Stomach (tissue), 4 donors: ENCODE measurements around the gene MBP.

Experiments used
- CTCF ChIP-seq, 7 experiments: fragments of 450-650 bp in 4 of 7; fragments of 200-600 bp in 3 of 7; sonication (generic) in 3 of 7; IDR thresholded peaks; one replicate each; pipeline ENCODE4 v1.5.1; 2016 to 2019; ENCODE audit warnings: antibody characterized with exemption in 7 of 7, control low read depth in 2 of 7, mild to moderate bottlenecking in 1 of 7
- EP300 ChIP-seq: sonication (generic); formaldehyde crosslinking; IDR thresholded peaks from one replicate; pipeline ENCODE4 v1.6.1; 2017; ENCODE audit warnings: antibody characterized with exemption
- POLR2A ChIP-seq, 4 donors: fragments of 450-650 bp; IDR thresholded peaks; one replicate each; pipeline ENCODE4 v1.6.1; 2016; ENCODE audit warnings: antibody characterized with exemption in 4 of 4, control low read depth in 2 of 4, mild to moderate bottlenecking in 1 of 4, moderate library complexity in 1 of 4
- POLR2AphosphoS5 ChIP-seq, 3 donors: sonication (generic); formaldehyde crosslinking; IDR thresholded peaks; one replicate each; pipeline ENCODE4 v1.6.1; 2016; ENCODE audit warnings: antibody characterized with exemption in 3 of 3

- no peak for TF ChIP-seq CTCF (IDR thresholded peaks at IDR 0.05)
- TF ChIP-seq POLR2A (IDR thresholded peaks at IDR 0.05): no peak
- TF ChIP-seq POLR2AphosphoS5 (IDR thresholded peaks at IDR 0.05): no peak
- TF ChIP-seq EP300: no peak
These were observed 107.5 kb downstream of the MBP start for GRCh38 chr18:77025123-77025522.
